CD4-positive, alpha-beta T cell treated with Interleukin-15 for 4 hours (primary cell): ENCODE results near the gene GAGE10.

ENCODE experiments used
- DNase-seq: peaks from one replicate; pipeline ENCODE4 v3.0.0-alpha.2; 2020; ENCODE audit warnings: low spot score

GAGE10 gene, protein sequence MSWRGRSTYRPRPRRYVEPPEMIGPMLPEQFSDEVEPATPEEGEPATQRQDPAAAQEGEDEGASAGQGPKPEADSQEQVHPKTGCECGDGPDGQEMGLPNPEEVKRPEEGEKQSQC

DNA sequence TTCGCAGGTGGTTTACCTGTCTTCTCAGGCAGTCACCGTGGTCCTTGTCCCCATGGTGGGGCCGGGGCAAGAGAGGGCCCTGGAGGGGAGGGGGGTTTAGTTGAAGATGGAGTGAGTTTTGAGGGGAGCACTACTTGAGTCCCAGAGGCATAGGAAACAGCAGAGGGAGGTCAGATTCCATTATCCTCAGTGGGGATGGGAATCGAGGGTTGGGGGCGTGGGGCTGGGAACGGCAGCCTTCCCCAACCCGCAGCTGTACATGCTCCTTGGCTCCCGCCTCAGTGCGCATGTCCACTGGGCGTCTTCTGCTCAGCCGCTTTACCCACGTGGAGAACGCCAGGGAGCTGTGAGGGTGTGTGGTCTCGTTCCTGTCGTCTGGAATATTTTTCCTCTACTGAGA is at the start of gene GAGE10:
Gene GAGE10 (plus strand): TSS at position 301 of the 400 bp plus-strand sequence. CDS start 1,214 bp downstream, outside the sequence.
- DNase-seq = no peak

DNA sequence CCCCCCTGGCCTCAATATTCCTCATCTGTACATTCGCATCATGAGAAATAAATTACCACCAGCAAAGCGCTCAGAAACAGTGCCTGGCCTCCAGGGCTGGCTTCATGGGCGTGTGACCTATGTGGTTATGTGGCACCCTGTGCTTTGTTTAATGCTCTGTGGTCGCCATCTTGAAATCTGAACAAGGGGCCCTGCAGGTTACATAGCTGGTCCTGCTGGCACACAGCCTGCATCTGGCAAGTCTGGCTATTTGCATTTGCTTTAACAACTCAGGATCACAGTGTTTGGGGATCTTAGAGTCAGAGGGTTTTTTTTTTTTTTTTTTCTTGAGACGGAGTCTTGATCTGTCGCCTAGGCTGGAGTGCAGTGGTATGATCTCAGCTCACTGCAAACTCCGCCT is 48.8 kb upstream of the GAGE10 start:
- no peak for DNase-seq

DNA sequence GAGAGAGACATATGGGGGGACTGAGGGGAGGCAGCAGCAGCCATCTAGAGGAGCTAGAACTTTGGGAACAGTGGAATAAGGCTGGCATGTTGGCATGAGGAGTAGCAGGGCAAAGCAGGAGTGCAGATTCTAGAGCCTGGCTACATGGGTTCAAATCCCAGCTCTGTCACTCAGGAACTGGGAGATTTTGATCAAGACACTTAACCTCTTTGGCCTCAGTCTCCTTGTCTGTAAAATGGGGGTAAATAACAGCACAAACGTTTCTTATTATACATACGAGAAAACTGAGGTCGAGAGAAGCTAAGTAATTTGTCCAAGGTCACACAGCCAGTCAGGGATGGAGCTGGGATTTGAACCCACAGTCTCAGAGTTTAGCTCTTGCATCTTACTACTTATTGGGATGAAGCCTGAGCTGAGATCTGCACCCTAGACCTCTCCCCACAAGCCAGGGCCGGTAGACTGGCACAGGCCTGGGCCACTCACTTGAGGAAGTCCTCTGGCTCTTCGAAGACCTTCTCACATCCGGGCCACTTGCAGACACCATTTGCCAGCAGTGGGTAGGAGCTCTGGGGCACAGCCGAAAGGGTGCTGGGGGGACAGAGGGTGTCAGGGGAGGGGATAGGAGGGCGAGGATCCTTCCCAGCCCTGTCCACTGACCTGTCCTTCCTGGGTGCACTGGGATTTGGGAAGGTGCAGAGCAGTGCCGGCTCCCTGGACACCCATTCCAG is 47.0 kb upstream of the GAGE10 start:
- DNase-seq = no peak

DNA sequence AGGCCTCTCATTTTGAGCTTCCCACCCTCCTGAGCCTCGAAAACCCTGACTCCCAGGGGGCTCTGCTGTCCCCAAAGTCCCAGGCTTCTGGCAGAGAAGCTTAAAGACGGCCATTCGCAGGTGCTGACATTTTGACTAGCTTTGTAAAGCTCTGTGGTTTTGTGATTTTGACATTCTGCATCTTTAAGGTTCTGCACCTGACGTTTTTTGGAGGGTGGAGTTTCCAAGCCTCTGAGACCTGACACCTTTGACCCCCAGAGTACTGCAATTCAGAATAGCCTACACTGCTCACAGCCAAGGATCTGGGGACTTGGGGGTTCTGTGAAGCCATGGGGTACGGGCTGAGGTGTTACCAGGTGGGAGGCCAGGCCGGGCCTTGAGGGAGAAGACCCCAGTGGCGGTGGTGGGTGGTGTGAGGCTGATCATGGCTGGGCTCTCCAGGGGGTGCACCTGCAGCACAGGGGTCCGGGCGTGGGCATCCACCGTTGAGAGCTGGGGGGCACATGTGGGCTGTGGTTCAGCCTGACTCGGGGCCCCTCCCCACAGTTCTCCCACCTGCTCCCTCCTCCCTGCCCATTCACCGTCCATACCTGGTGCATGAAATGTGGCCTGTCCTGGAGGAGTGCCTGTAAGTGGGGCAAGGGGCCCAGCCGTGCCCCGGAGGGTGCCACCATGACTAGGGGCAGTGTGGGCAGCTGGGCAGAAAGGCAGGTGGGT is 46.2 kb upstream of the GAGE10 start:
- DNase-seq = no peak

DNA sequence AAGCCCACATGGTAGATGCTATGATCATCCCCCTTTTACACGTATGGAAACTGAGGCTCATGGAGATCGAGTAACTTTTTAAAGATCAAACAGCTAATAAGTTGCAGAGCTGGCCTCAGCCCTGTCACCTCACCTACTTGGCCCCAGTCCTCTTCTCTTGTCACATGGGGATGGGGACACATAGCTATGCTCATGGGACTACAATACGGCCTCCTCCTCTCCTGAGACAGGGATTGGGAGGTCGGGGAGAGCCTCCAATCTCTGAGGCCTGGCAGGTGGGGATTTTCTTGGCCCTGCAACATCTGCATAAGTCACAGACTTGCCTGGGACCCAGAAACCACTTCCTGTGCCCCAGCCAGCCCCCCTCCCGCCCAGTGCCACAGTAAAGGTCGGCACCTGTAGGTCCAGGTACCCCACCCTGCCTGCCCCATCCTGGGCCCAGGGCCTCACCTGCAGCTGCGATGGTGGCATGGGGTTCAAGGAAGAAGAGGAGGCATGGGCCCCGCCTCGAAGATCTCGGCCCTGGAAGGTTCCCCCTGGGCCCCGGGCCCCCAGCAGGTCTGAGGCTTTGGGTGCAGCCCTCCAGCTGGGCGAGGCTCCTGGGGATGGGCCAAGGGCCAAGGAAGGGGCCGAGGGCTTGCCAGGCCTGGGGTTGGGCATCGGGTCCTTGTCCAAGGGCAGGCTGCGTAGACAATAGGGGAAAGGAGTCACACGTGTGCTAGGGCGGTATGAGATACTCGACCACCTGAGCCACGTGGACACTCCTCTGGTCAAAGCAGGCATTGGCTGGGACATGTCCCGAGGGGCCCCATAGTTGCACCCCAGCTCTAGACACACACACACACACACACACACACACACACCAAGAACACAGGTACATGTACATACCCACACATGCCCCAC is 45.3 kb upstream of the GAGE10 start:
- peak; percentile 34 for DNase-seq

DNA sequence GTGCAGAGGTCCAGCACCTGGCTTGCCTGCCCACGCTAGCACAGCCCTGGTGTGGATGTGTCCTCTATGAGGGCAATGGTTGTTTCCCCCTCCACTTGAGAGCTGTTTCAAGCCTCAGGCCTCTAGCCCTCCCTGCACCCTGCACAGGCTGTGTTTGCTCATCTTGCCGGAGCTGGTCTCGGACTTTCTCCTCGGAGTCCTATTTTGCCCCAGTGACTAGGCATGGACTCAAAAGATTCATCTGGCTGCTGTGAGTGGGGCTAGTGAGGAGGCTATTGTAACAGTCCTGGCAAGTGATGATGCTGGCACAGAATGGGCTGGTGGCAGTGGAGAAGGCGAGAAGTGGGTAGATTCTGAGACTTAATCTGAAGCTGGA is 44.7 kb upstream of the GAGE10 start:
- no peak for DNase-seq

DNA sequence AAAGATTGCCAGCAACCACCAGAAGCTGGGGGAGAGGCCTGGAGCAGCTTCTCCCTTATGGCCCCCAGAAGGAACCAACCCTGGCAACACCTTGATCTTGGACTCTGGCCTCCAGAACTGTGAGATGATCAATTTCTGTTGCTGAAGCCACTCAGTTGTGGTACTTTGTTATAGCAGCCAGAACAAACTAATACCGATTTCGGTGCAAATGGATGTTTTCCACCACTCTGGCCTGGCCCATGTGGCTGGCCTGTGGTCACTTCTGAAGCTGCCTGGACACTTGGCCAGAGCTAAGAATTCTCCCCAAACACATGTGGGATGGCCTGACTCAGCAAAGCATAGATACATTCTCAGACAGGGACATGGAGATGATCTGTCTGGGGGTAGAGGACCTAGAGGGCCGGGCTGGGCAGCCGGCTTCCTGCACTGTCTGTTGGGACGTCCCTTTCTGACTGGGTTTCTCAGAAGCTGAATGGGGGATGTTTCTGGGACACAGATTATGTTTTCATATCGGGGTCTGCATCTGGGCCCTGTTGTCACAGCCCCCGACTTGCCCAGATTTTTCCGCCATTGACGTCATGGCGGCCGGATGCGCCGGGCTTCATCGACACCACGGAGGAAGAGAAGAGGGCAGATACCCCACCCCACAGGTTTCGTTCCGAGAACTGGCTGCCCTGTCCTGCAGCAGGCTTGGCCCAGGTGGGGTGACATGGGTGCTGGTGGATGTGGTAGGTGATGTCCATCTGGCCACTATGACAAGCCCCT is 43.0 kb upstream of the GAGE10 start:
- no peak for DNase-seq

DNA sequence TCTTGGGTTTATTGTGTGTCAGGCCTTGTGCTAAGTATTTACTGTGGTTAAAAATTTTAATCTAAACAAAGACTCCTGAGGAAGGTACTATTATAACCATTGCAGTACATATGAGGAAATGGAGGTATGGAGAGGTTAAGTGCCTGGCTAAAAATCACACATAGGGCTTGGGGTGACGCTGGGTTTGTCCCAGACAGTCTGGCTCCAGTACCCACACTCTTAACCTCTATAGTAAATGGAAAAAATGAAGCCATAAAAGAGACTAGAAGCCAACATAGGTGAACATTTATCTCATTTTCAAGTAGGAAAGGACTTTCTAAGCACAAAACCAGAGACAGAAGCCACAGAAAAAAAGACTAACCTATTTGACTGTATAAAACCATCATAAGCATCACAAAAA is 40.8 kb upstream of the GAGE10 start:
- DNase-seq = no peak

DNA sequence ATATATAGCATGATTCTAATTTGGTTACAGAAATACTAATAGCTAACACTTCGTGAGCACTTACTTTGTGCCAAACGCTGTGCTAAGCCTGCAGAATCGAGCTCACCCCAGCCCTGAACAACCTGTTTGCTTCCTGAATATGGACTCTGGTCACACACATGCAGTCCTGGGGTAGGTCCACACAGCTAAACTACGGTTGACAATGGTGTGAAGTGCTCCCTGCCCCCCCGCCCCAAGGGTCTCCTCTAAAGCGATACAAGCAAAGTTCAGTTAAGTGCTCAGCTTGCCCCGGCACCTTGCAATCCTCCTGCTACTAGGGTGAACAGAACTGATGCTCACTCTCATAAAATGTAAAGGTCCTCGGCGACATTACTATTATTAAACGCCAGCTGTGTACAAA is 39.8 kb upstream of the GAGE10 start:
- no peak for DNase-seq

DNA sequence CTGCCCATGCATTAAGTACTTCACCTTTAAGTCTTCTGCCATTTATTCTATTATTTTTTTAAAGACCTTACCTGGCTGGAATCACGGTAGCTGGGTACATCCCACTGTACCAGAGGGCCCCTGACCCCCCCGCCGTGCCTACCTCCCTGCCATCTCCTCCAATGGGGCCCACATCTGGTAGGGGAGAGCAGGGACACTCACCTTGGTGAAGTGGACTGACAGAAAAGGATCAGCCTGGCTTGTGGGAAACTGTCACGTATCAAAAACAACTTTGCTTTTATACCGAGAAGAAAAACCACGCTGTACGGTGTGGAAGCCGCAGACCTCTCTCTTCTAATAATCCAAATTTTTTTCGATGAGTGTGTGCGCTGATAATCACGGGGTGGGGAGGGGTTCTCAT is 39.0 kb upstream of the GAGE10 start, which contains the start of gene FOXP3:
Gene FOXP3 (minus strand): TSS at position 251 of the 400 bp plus-strand sequence. CDS start 6,205 bp downstream, outside the sequence.
- DNase-seq = peak; percentile 43

DNA sequence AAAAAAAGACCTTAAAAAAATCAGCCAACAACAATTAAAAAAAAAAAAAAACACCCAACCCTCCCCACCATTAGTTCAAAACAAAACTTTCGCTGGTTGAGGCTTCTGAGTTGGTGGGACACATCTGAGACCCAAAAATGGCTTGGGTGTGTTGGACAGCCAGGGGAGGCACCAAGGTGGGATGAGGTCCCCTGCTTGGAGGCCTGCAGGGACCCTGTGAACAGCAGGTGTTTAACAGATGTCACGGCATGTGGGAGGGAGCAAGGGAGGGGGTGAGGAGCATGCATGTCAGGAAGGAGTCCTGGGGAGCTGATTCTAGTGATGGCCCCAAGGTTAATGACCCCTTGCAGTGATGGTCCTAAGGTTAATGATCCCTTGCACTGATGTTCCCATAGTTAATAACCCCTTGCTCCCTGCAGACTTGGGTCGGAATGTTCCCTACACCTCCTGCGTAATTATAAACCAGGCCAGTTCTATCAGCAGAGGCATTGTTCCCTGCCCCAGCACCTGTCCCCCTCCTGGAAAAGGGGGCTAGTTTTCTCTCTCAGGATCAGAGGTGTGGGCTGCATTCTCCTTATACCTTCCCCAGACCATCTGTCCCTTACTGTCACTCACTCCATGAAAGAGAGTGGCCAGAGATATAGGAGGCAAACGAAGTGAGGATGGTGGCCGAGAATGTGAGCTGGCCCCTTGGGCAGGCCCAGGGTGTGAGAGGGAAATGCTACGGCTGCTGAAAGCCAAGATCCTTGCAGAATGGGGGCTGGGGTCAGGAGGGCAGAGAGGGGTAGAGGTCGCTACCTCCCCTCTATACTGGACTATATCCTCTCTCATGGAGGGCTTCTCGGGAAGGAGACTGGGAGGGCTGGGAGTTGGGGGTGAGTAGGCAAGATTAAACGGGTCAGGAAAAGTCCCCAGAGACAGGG is 36.7 kb upstream of the GAGE10 start:
- DNase-seq = no peak

DNA sequence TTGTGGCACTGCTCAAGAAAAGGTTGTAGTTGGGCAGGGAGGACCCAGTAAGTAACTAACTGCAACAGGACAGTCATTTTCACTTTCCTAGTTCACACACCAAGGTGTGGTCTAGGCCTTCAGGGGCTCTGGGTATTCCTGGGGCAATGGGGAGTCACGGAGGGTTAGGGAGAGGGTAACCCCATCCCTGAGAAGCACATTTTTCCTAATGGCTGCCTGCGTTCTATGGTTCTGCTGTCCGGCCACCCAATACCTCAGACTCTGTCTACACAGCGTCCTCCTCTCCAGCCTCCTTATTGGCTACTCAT is 34.8 kb upstream of the GAGE10 start:
- no peak for DNase-seq

DNA sequence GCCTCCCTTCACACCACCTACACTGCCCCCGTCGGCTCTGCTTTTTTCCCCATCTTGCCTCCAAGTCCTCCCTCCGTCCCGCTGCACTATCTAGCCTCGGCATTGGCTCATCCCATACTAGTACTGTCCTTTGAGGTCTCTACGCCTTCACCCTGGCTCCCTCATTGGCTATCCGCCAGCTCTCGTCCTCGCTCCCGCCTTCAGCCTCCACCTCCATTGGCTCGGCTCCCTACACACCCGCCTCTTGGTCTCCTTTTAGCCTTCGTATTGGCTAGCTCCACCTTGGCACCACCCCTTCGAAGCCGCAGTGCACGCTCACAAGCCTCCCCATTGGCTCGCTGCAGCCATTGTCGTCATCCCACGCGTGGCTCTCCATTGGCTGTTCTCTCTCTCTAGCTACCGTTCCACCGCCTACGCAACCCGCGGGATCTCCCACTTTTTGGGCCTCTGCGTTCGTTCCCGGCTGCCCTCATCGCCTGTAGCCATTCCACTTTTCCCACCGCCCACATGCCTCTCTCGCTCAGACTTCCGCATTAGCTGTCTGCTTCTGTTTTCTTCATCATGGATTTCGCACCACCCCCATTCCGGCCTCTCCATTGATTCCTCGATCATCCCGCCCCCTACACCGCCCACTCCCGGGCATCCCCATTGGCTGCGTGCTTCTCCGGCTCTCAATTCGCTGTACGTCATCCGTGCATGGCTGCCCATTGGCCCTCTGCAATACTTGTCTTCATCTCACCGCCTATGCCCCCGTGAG is 34.3 kb upstream of the GAGE10 start:
- peak; percentile 97 for DNase-seq

DNA sequence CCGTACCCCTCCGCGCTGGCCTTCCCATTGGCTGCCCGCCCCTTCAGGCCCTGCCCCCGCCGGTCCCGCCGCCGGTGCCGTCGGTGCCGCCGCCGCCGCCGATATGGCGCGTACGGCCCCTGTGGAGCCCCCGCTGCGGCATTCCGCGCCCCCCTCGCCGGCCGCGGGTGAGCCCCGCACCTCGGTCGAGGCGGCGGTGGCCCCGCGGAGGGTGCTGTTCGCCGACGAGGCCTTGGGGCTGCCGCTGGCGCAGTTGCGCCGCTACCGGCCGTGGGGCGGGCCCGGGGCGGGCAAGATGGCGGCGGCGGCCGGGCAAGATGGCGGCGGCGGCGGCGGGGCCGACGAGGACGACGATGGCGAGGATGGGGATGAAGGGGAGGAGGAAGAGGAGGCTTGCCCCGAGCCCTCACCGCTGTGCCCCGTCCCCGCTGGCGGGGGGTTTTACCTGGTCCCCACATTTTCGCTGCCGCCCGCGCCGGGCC is 33.6 kb upstream of the GAGE10 start, which contains the start of gene PPP1R3F:
Gene PPP1R3F (plus strand): TSS at position 27 of the 482 bp plus-strand sequence. CDS start 77 bp downstream, at position 104.
- no peak for DNase-seq

DNA sequence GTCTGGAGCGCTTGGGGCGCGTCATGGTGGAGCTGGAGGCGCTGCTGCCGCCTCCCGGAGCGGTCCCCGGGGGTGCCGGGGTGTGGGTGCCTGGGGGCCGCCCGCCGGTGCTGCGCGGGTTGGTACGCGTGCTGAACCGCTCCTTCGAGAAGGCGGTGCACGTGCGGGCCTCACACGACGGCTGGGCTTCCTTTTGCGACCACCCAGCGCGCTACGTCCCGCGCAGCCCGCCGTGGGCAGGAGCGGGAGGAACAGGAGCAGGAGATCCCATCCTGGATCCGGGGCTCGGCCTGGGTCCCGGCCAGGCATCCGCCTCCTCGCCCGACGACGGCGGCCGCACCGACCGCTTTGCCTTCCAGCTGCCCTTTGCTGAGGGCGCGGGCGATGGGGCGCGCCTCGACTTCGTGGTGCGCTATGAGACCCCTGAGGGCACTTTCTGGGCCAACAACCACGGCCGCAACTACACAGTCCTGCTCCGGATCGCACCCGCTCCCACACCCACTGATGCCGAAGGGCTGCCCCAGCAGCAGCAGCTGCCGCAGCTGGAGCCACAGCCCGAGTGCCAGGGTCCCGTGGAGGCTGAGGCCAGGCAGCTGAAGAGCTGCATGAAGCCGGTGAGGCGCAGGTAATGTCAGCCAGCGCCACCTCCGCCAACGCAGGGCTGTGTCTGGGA is 33.1 kb upstream of the GAGE10 start:
- DNase-seq = no peak

DNA sequence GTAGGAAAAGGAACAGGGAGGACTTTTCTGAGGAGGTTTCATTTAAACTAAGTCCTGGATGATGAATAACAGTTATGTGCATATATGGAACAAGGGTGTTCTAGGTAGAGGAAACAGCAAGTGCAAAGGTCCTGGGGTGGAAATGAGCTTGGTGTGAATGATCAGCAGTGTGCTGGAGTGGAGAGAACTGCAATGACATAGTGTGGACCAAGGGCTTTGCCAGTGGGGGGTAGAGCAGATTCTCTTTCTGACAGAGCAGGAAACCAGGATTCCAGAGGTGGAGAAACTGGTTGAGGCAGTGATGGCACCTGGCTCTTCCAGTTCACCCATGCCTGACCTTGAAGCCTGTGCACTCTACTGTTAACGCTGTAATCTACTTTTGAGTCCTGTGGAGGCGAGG is 32.1 kb upstream of the GAGE10 start:
- no peak for DNase-seq

DNA sequence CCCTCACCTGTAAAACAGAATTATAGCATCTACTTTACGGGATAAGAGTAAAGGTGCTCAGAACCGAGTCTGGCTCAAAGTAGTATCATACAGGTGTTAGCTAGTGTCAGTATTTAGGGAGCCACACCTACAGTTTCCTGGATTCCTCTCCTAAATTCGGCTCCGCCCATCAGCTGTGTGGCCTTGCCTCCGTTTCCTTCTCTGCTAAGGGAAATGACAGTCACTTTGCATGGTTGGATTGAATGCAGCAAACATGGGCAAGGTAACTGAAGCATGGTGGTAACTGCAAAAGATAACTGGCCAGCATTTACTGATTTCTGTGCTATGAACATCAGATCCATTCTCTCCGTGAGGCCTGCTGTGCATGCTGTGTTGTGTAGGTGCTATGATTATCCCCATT is 31.0 kb upstream of the GAGE10 start:
- DNase-seq = peak; percentile 58

DNA sequence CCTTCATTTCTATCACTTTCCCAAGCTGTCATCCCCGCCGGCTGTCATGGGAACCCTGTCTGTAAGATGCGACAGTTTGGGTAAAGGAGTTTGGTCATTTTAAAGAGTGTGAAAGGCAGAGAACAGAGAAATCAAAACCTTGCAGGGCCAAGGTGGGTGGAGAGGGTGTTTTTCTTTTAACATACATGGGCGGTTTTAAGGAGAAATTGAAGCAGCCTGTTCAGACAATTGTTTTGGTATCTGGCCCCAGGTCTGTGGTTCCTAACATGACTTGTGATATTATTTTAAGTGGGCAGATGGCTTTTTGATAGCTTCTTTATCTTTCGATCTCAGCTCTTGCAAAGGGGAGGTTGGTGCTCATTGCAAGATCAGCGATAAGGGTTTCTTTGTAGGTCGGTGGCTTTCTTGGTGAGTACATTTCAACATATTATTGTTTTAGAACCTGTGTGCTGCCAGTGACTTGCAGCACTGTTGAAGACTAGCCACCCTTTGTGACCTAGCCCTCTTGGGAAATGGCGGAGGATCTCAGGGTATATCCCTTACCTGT is 30.2 kb upstream of the GAGE10 start:
- peak; percentile 84 for DNase-seq

DNA sequence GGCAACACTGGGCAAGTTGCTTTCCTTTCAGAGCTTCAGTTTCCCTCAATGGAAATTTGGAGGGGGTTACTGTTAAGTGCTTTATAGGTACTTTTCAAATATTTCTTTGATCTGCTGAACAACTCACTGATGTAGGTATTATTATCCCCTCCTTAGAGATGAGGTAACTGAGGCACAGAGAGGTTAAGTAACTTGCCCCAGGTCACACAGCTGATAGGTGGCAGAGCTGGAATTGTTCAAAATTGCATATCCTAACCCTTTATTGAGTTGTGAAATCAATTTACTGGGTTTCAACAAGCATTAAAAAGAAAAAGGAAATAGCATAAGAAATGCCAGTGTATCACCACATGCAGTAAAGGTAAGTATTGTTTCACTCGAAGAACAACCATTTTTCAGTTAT is 27.2 kb upstream of the GAGE10 start:
- DNase-seq = no peak
